Non-pigmented ciliary epithelial cell (primary cell): Measurements from ENCODE around the gene RAPH1.

ENCODE experiments used
- DNase-seq: peaks from one replicate; pipeline ENCODE4 v3.0.0-alpha.2; 2010; ENCODE audit warnings: low read depth

The RAPH1 gene, protein sequence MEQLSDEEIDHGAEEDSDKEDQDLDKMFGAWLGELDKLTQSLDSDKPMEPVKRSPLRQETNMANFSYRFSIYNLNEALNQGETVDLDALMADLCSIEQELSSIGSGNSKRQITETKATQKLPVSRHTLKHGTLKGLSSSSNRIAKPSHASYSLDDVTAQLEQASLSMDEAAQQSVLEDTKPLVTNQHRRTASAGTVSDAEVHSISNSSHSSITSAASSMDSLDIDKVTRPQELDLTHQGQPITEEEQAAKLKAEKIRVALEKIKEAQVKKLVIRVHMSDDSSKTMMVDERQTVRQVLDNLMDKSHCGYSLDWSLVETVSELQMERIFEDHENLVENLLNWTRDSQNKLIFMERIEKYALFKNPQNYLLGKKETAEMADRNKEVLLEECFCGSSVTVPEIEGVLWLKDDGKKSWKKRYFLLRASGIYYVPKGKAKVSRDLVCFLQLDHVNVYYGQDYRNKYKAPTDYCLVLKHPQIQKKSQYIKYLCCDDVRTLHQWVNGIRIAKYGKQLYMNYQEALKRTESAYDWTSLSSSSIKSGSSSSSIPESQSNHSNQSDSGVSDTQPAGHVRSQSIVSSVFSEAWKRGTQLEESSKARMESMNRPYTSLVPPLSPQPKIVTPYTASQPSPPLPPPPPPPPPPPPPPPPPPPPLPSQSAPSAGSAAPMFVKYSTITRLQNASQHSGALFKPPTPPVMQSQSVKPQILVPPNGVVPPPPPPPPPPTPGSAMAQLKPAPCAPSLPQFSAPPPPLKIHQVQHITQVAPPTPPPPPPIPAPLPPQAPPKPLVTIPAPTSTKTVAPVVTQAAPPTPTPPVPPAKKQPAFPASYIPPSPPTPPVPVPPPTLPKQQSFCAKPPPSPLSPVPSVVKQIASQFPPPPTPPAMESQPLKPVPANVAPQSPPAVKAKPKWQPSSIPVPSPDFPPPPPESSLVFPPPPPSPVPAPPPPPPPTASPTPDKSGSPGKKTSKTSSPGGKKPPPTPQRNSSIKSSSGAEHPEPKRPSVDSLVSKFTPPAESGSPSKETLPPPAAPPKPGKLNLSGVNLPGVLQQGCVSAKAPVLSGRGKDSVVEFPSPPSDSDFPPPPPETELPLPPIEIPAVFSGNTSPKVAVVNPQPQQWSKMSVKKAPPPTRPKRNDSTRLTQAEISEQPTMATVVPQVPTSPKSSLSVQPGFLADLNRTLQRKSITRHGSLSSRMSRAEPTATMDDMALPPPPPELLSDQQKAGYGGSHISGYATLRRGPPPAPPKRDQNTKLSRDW

DNA sequence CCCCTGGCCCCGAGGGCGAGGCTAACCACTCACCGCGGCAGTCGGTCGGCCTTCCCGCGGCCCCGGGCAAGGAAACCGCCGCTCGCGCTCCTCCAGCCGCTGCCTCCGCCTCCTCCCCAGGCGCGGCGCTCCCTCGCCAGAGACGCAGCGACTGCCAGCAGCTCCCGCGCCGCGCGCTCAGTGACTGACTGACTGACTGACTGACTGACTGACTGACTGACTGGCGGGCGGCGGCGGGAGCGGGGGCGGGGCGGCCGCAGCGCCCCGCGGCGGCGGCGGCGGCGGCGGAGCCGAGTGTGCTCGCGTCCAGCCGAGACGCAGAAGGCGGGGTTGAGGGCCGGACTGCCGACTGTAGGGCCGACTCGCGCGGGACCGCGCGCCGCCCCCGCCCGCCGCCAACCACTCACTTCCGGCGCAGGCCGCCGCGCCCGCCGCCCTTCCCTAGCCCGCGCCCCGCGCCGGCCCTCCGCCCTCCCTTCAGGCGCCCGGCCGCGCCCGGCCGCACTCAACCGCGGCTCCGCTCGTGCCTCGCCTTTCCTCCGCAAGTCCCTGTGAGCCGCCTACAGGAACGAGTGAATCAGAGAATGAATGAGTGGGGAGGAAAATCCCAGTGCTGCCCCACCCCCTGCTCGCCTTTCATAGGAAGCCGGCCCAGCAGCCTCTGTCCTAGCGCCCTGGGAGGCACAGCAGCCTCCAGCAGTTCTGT is at the start of gene RAPH1:
RAPH1 (minus strand) TSS at position 224 of the 706 bp plus-strand sequence. CDS start 39,948 bp downstream, outside the sequence.
- peak; percentile 48 for DNase-seq

DNA sequence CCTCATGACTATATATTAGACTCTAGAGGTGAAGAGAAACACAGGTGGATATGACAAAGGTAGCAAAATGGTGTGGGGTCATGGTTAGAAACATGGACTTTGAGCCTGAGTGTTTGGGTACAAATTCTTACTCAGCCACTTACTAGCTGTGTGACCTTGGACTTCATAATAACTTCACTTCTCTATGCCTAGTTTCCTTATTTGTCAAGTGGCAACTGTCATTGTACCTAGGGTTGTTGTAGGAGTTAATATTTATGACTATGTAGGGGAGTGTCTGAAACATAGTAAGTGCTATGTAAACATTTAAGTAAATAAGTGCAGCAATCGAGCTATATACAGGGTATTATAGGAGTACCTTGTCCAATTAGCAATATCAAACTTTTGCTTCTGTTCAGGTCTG is 49.7 kb upstream of the RAPH1 start:
- DNase-seq: no peak

DNA sequence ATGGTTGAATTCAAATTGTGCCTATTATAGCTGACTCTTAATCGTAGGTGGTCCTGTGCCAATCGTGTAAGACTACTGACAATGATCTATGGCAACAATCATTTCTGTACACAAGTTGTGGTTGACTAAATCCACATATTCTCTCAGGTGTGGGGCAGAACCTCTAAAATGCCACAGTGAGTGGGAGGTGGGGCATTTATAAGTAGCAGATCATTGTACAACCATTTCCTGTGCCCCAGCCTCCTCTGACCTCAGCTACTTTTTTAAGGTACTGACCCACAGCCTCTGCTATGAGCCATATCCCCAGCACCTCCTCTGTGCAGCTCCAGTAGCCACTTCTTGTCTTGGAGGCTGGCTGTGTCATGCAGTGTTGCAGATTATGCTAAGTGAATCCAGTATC is 48.6 kb upstream of the RAPH1 start:
- DNase-seq: peak; percentile 60

GRCh38 chr2:203583084-203583695 is 48.1 kb upstream of the RAPH1 start:
- DNase-seq: no peak

DNA sequence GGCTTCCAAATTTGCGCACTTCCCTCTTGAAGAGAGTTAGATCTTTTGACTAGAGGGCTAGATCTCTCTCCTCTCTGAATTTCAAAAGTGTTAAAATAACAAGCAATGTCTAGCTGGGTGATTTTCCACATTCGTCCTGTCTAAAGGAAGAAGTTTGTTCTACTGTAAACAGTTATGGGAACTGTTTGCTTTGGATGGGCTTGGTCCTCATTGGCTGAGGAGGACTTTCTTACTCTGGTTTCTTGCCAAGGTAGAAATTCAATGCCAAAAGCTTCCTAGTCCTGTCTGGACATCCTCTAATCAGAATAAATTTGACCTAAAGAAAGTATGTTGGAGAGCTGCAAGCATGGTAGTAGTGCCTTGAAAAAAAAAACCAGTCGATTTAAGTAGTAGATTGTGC is 47.4 kb upstream of the RAPH1 start:
- DNase-seq: no peak

- no peak for DNase-seq
Observed at GRCh38 chr2:203580844-203581243, 45.7 kb upstream of the RAPH1 start.

GRCh38 chr2:203579730-203580129 is 44.6 kb upstream of the RAPH1 start:
- DNase-seq: no peak

DNA sequence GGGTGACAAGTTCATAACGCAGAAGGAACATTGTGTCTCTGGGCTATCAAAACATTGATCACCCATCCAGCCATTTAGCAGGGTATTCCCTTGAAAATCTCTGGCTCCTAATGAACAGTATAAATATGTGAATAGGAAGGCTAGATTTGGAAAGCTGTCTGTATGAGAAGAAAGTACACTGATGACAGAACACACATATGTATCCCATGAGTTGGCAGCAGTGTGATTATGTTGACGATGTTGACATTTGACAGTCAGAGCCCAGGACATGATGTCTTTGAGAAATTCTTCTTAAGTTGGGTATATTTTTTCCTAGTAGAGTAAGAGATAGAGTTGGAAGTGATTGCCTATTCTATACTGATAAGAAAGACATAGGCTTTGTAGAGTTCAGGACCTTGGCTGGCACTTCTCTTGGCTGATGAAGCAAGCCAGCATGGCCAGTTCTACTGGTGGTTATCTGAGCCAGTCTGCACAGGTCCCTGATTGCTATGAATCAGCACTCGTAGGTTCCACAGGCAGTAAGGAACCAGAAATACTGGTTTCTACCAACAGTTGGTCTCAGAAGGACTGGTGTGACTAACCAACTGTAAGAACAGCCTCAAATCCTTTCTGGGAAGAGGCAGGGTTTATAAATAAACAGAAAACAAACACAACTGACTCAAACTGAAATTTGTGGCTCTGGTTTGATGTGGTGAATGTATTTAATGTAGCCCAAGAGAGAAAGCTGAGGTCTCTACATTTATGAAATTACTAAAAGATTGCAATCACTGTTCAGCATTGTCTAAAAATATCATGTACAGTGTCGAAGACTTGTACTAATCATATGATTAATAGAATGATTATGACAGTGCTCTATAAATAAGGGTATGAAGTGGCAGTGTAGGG is 43.9 kb upstream of the RAPH1 start:
- peak; percentile 55 for DNase-seq

DNA sequence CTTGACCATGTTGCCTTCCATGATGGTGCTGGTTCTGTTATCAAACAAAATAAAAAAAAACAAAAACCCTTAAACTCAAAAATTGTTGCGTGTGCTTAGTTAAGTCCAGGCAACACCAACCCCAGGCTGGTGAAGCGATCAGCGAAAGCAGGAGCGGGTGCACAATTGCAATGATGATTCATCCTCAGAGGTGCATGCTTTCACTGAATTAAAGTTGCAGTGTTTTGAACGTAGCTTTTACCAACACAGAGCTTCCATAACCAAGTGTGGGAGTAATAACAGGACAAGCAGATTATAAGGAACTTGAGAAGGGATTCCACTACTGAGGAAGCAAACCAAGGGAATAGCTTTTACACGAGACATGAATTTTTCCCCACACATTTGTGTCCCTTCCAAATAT is 39.7 kb upstream of the RAPH1 start:
- no peak for DNase-seq

- no peak for DNase-seq
Observed at GRCh38 chr2:203572316-203572715, 37.2 kb upstream of the RAPH1 start.

DNA sequence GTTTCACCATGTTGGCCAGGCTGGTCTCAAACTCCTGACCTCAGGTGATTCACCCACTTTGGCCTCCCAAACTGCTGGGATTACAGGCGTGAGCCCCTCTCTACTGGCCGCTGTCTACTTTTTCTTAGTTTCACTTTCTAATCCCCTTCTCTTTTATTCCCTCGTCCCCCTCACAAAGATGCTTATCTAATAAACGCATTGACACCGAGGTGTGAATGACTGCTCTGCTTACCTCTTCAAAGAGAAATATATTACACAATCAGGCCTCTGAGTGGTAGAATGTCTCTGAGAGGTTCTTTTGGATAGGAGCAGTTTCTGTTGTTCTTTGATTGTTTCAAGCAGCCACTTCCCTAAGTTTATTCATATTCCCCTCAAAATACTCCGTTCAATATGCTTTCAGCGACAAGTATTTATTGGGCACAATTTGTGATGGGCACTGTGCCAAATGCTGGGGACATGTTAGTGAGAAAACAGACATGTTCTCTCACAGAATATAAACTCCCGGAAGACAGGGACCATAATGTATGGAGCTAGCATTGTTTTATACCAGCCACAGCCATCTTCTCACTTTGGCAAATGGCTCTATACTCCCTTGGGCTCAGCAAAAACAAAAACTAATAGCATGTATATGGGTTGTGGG is 34.7 kb upstream of the RAPH1 start:
- no peak for DNase-seq

DNA sequence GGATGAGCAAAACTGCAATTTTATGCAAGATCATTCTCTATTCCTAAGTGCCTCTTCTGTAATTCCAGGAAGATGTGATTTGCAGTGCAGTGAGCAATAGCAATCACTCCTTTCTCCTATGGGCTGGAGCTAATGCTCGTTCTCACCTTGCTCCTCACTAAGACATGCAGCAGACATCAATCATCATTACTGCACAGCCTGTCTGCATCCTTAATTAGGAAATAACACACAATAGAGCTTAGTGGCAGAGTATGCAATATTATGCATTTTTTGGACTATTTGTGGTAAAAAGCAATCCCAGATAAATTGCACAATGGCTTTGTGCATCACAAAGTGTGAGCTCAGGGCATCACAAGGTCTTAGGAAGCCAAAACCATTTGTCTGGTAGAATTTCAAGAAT is 32.6 kb upstream of the RAPH1 start:
- no peak for DNase-seq

GRCh38 chr2:203566161-203566560 is 31.1 kb upstream of the RAPH1 start:
- no peak for DNase-seq

DNA sequence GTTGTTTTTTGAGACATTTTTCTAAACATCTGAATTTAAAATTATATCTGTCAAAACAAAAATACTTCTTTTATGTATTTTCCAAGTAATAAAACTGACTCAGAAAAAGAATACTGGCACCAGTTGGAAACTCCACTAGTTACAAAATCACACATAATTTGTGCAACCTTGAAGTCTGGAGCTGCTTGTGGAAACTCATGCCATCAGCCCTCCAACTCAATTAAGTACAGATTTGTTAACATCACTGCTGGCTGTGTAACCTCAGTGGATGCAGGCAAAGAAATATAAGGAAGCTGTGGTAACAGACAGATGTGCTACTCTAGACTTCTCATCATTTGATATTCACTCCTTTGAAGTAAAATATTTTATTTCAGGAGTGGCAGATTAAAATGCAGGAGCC is 30.0 kb upstream of the RAPH1 start:
- no peak for DNase-seq

DNA sequence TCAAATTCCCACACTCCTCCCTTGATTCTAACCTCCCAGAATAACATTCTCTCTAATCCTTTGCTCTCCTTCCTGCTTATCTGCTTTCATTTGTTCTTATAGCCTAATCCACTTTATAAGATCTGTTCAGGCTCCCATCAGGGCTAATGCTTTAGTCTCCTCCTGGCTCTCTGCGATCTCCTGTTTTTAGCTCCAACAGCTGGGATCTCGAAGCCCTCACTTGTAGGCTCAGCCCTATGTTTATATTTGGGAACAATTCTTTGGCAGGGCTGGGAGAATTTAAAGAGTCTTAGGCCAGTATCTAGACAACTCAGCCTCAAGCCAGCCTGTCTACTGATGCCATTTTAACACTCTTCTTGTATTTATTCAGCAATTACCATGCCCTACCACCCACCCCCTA is 27.2 kb upstream of the RAPH1 start:
- DNase-seq: no peak

- DNase-seq: no peak
Observed at GRCh38 chr2:203559641-203560040, 24.5 kb upstream of the RAPH1 start.

DNA sequence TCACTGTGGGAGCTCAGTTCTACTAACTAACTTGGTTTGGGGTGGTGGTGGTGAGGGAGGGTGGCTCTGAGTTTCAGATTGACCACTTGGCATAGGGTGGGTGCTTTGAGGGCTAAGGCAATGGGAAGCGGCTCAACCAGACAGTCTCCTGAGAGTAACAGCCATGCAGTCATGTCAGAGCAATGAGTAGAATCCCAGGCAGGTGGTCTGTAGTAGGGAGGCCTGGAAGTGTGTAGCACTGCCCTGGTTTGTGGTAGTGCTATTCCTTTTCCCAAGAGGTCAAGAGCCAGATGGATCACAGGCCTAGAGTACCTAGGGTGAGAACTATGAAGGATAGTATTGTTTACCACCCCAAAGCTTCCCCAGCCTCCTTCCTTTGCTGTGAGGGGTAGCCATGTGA is 18.7 kb upstream of the RAPH1 start:
- no peak for DNase-seq

DNA sequence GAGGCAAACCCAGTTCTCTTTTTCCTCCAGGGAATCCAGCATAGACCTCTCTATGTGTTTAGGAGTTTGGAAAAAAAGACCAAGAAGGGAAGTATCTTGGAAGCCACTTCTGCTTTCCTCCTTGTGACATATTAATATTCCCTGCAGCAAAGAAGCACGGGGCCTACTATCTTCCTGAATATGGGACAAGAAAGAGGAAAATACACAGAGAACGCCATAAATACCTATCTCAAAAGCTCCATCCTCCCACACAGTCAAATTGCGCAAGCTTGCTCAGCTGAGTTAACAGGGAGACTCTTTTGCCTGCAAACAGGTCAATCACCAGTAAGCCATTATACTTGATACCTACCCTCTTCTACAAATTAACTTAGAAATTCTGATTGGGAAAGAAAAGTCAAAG is 16.7 kb upstream of the RAPH1 start:
- DNase-seq: no peak

DNA sequence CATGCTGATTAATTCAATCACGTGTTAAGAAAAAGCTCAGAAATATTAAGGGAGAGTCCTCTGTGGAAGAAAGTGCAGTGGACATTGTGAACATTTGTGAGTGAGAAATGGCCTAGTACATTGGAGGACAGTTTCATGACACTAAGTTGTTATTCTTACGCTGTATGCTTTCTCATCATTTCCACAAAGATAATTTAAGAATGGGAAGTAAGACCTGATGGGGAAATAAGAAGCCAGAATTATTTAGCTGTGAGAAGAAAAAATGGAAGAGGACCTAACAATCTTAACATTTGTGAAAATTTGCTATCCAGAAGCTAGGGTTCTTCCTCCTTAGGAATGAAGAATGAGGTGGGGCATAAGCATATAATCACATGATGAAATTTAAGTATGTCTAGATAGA is 15.2 kb upstream of the RAPH1 start:
- no peak for DNase-seq

DNA sequence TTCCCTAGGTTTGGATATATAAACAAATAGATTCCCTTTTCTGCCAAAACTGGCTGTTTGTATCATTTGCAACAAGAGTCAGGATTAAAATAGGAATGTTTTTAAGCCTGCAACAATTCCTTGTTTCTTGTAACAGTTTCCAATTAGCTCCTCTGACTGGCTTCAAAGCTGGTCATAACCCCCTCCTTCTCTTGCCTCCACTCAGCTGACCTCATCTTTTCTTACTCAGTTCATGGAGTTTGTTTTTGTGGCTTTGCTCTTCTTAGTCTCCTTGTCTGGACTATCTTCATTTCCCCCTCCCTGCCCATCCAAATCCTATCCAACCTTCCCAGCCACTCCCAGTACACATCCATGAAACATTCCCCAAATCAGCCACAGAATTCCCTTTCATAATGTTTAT is 14.3 kb upstream of the RAPH1 start:
- DNase-seq: no peak
